GM12873 (cell line): ENCODE results near the gene GLI3.

Experiments used
- CTCF ChIP-seq: IDR thresholded peaks from 2 replicates; pipeline ENCODE4 v1.5.1; 2012; ENCODE audit warnings: low read depth, mild to moderate bottlenecking, moderate library complexity, low read length, control low read depth; ENCODE audit not compliant: insufficient read depth; ENCODE audit errors: missing control alignments

Gene GLI3

GRCh38 chr7:42264702-42265101 lies 27.7 kb upstream of the GLI3 start:
- no peak for TF ChIP-seq CTCF

- TF ChIP-seq CTCF, result no peak
These were observed 27.0 kb upstream of the GLI3 start for GRCh38 chr7:42263971-42264370.

GRCh38 chr7:42262964-42263363 lies 26.0 kb upstream of the GLI3 start:
- TF ChIP-seq CTCF, result no peak

GRCh38 chr7:42254217-42254616 lies 17.2 kb upstream of the GLI3 start:
- no peak for TF ChIP-seq CTCF

- TF ChIP-seq CTCF, result no peak
These were observed 16.3 kb upstream of the GLI3 start for GRCh38 chr7:42253316-42253715.

- no peak for TF ChIP-seq CTCF
These were observed 13.4 kb upstream of the GLI3 start for GRCh38 chr7:42250411-42250810.

- no peak for TF ChIP-seq CTCF
These were observed 11.6 kb upstream of the GLI3 start for GRCh38 chr7:42248579-42248978.
